Cerebellar nuclear complex (tissue), 1 donor: ENCODE results near the gene STOX1.
"Not testable (repeated sequence)": the region's sequence is repeated elsewhere in the genome, so short reads cannot be mapped to it uniquely, and the experiment has no call there.

Source experiments
- DNase-seq, 2 experiments: peaks; one replicate each; lab custom pipeline; 2025; lab: John Stamatoyannopoulos, UW

STOX1 gene

GRCh38 chr10:68829952-68830351 lies 2.6 kb downstream of the STOX1 start:
- no peak for DNase-seq

DNA sequence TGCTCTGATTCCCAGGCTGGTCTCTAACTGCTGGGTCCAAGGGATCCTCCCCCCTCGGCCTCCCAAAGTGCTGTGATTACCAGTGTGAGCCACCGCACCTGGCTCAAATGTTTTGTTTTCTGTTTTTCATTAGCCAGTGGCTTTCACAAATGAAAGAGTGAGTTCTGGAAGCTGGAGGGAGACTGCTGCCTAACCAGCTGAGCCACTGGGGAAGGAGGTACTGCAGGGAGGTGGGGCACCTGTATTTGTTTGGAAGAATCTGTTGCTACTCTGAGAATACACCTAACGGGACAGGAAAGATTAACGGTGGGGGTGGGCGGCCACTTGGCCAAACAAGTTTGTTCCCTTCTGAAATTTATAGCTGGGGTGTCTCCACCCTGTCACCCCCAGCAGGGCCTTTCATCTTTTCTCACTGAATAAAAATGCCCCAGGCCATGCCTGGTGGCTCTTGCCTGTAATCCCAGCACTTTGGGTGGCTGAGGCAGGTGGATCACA lies 4.7 kb downstream of the STOX1 start:
- DNase-seq: no peak

- no peak for DNase-seq
Measured at GRCh38 chr10:68832601-68833000, 5.3 kb downstream of the STOX1 start.

DNA sequence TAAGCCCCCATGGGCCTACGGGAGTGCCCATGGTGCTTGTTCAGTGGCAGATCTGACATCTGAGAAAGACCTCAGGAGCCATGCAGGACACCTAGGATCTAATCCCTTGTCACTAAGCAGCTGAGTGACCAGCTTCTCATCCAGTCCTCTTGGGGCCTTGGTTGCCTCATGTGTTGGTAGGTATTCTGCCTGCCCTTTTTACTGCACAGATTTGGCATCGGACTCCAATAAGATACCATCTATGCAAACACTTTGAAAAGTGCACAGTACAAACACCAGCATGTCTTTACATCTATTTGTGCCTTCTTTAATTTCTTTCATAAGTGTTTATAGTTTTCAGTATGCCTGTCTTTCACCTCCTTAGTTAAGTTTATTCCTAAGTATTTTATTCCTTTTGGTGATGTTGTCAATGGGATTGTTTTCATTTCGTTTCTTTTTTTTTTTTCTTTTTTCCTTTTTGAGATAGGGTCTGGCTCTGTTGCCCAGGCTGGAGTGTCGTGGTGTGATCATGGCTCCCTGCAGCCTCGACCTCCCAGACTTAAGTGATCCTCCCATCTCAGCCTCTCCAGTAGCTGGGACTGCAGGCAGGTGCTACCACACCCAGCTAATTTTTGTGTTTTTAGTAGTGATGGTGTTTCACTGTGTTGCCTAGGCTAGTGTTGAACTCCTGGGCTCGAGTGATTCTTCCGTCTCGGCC lies 10.4 kb downstream of the STOX1 start:
- DNase-seq: no peak

DNA sequence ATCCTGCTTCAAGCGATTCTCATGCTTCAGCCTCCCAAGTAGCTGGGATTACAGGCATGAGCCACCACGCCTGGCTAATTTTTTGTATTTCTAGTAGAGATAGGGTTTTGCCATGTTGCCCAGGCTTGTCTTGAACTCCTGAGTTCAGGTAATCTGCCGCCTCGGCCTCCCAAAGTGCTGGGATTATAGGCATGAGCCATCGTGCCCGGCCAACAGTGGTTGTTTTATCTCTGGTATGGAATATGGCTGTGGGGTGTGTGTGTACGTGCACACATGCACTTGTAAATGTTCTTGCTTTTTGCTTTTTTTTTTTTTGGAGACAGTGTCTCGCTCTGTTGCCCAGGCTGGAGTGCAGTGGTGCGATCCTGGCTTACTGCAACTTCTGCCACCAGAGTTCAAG lies 13.3 kb downstream of the STOX1 start:
- DNase-seq: not testable (repeated sequence)

GRCh38 chr10:68848281-68848680 lies 20.9 kb downstream of the STOX1 start:
- no peak for DNase-seq

- no peak for DNase-seq
Measured at GRCh38 chr10:68848806-68849205, 21.5 kb downstream of the STOX1 start.

DNA sequence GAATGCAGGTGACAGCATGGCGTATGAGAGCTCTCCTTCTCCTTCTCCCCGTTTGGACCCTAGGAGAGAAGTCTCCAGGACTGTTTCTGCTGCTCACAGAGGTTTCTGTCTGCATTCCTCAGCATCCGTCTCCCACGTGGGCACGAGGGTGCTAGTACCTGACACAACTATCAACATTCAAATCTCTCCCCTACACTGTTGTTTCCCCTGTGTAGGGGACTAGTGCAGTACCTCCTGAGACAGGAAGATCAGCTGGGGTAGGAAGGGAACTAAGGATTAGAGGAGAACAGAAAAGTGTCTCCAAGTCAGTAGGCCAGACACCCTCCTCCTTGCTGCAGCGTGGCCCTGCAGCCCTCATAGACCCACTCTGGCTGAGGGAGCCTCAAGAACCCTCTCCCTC lies 29.0 kb downstream of the STOX1 start:
- DNase-seq: no peak

GRCh38 chr10:68857005-68857404 lies 29.7 kb downstream of the STOX1 start:
- DNase-seq: no peak

DNA sequence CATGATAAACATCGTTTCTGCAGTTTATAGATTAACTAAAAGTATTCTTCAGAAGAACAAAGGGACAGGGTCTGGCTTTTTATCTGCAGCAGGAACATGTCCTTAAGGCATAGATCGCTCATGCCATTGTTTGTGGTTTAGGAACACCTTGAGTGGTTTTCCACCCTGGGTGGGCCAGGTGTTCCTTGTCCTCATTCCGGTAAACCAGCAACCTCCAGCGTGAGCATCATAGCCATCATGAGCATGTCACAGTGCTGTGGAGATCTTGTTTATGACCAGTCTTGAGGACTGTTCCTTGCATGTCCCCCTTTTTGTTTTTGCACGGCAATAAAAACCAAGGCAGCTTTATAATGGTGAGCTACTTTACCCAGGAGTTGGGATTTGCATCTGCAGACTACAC lies 33.9 kb downstream of the STOX1 start:
- no peak for DNase-seq

DNA sequence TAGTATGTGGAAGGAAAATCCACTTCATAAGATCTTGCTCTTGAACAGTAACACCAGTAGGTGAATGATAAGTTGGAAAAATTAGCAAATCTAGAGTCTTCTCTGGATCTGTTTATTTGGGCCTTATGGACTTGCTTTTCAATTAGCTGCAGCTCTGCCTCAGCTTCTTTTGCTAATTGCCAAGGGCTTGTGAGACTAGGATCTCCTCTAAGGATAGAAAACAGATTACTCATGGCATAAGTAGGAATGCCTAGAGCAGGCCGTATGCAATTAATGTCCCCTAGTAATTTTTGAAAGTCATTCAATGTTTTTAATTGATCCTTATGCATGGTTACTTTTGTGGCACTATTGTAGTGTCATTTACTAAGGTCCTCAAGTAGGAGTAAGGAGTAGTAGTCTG lies 37.3 kb downstream of the STOX1 start:
- DNase-seq: no peak

- not testable (repeated sequence) for DNase-seq
Measured at GRCh38 chr10:68868173-68868572, 40.8 kb downstream of the STOX1 start.

- no peak for DNase-seq
Measured at GRCh38 chr10:68869623-68870022, 42.3 kb downstream of the STOX1 start.

DNA sequence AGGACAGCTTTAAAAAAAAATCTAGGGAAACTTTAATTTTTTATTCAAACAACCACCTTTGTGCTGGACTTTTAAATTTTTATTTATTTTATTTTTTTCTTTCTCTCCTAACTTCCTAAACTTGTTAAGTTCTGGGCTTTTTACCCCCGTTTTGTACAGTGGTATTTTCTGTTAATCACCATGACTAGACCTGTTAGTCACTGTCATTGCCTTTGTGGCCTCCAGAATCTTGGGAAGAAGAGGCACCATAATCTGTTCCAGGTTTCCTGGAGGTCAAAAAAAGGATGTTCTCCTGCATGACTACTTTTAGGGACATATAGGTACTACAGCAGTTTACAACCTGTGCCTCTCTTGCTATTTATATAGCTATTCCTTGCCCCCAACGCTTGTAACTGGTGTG lies 42.7 kb downstream of the STOX1 start:
- DNase-seq: no peak

GRCh38 chr10:68870545-68871104 lies 43.3 kb downstream of the STOX1 start:
- no peak for DNase-seq

GRCh38 chr10:68871105-68871711 lies 43.9 kb downstream of the STOX1 start:
- DNase-seq: no peak

DNA sequence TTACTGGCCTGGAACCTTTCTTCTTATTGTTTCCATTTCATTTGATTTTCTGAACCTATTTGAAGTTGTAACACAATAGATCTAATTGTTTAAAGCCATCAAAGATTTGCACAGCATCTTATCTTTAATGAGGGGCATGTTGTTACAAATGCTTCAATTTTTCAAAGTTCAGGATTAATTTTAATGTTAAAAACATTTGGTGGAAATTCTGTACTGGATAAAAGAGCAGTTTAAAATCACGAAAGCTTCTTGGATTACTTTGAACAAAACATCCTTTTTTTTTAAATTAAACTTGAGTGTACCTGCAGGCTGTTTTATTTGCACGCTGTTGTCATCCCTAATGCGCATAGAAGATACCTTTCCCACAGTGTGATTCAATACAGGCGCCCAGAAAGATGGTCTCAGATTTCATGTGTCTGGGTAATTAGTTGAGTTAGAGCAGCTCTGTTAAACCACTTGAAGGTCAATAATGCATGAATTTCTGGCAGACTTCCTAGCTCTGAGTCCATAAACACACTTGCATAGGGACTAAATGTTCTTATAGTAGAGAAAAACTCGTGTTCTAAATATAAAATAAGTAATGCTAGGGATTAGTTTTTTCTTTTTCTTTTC lies 44.5 kb downstream of the STOX1 start:
- DNase-seq: no peak

DNA sequence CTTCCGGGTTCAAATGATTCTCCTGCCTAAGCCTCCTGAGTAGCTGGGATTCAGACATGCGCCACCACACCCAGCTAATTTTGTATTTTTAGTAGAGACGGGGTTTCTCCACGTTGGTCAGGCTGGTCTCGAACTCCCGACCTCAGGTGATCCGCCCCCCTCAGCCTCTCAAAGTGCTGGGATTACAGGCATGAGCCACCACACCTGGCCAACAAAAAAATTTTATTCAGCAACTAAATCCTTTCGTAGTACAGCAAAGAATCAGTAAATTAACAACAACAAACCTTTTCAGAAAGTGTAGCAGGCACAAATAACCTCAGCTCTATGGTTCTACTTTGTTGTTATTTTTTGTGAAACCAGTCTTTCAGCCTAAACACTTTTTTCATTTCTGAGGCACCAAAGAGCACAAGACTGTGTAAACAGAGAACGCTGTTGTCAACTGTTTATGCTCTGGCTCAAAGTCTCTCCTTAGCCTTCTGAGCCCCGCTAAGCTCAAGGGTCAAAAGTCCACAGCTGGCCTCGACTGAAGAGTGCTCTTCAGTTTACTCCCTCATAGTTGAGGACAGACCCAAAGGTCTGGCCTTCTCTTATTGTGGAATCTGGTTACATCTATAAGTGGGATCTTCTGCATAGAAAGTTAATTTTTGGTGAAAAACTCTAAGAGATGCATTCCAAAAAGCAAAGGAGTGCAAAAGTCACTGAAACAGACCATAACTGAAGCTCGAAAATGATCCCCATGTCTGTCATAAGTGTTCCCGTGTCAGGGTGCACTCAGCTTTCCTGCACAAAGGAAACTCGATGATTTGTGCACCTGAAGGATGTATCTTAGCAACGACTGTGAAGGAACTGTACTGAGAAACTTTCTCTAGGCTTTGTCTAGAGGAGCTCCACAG lies 49.2 kb downstream of the STOX1 start:
- no peak for DNase-seq

DNA sequence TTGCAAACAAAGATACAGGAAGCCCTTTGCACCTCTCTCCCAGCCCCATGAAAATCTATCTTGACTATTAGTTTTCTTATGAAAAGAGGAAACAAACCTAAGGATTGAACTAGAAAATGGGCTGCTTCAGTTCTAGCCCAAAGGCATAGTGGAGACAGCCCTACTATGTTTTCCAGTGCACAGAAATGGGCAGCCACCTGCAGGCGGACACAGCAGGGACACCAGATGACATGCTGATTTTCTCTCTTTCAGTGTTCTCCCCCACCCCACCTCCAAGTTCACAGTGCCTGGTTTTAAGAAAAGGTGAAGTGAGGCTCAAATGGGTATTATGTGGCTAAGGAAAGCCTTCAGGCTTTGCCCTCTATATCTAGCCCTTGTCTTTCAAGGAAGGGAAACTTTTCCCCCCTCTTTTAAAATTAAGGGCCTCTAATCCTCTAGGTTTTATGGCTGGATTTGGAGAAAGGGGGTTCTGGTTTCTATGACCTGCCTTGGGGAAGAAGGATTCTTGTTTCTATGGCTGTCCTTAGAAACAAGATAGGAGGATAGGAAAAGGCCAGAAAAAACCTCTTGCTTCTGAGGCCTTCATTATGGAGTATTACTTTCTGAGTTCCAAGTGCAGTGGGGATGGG lies 50.3 kb downstream of the STOX1 start:
- DNase-seq: no peak

- DNase-seq: no peak
Measured at GRCh38 chr10:68878496-68878895, 51.2 kb downstream of the STOX1 start.

- DNase-seq: no peak
Measured at GRCh38 chr10:68879628-68880027, 52.3 kb downstream of the STOX1 start.

- no peak for DNase-seq
Measured at GRCh38 chr10:68880181-68880580, 52.9 kb downstream of the STOX1 start.
